Loucy (cell line): ENCODE data around the gene LZTFL1.

ENCODE experiments used
- H2AFZ ChIP-seq: fragments of 200-600 bp; sonication (generic); 2 replicates; pipeline ENCODE4 v1.6.0; 2016; ENCODE audit warnings: antibody characterized with exemption, mild to moderate bottlenecking, low read length, moderate library complexity
- H3F3A ChIP-seq: fragments of 200-600 bp; 2 replicates; pipeline ENCODE4 v1.6.0; 2016; ENCODE audit warnings: antibody characterized with exemption, low read depth, mild to moderate bottlenecking
- H3K27me3 ChIP-seq: fragments of 200-600 bp; sonication (generic); 2 replicates; pipeline ENCODE4 v1.6.1; 2014; ENCODE audit warnings: low read length, mild to moderate bottlenecking; ENCODE audit not compliant: insufficient read depth, poor library complexity, severe bottlenecking
- H3K36me3 ChIP-seq: fragments of 200-600 bp; sonication (generic); 2 replicates; pipeline ENCODE4 v1.6.1; 2016; ENCODE audit warnings: low read length; ENCODE audit not compliant: insufficient read depth
- H3K4me1 ChIP-seq: fragments of 200-600 bp; sonication (generic); 2 replicates; pipeline ENCODE4 v1.5.1; 2014; ENCODE audit warnings: low read length, mild to moderate bottlenecking; ENCODE audit not compliant: insufficient read depth, poor library complexity, severe bottlenecking
- H3K4me2 ChIP-seq: fragments of 200-600 bp; sonication (generic); 2 replicates; pipeline ENCODE4 v1.6.0; 2014; ENCODE audit warnings: antibody characterized with exemption, low read length, low read depth, mild to moderate bottlenecking; ENCODE audit not compliant: poor library complexity, severe bottlenecking
- H3K4me3 ChIP-seq: fragments of 200-600 bp; sonication (generic); 2 replicates; pipeline ENCODE4 v1.5.1; 2014; ENCODE audit warnings: low read length, mild to moderate bottlenecking, mixed read lengths; ENCODE audit not compliant: poor library complexity, severe bottlenecking
- H3K79me2 ChIP-seq: fragments of 200-600 bp; sonication (generic); 2 replicates; pipeline ENCODE4 v1.6.1; 2014; ENCODE audit warnings: low read length; ENCODE audit not compliant: insufficient read depth
- H3K9ac ChIP-seq: fragments of 200-600 bp; sonication (generic); 2 replicates; pipeline ENCODE4 v1.6.0; 2014; ENCODE audit warnings: mild to moderate bottlenecking, low read depth, low read length, moderate library complexity; ENCODE audit not compliant: poor library complexity, severe bottlenecking
- H3K9me2 ChIP-seq: fragments of 200-600 bp; sonication (generic); replicated peaks from 2 replicates; pipeline ENCODE4 v1.6.1; 2016; ENCODE audit warnings: low read depth, low read length, mixed read lengths
- H3K9me3 ChIP-seq: fragments of 200-600 bp; sonication (generic); 2 replicates; pipeline ENCODE4 v1.6.1; 2014; ENCODE audit warnings: mild to moderate bottlenecking, antibody characterized with exemption, low read length, low read depth; ENCODE audit not compliant: insufficient read depth
- H4K20me1 ChIP-seq: fragments of 200-600 bp; sonication (generic); 2 replicates; pipeline ENCODE4 v1.6.0; 2014; ENCODE audit warnings: antibody characterized with exemption, low read length, mild to moderate bottlenecking; ENCODE audit not compliant: insufficient read depth, poor library complexity, severe bottlenecking
- EZH2phosphoT487 ChIP-seq: fragments of 200-600 bp; IDR thresholded peaks from 2 replicates; pipeline ENCODE4 v1.6.1; 2018; ENCODE audit warnings: antibody characterized with exemption, mild to moderate bottlenecking, moderate library complexity, borderline replicate concordance
- TF ChIP-seq, protein P1 (sequence below): fragments of 200-600 bp; sonication (generic); conservative IDR thresholded peaks from 2 replicates; pipeline ENCODE4 v1.5.1; 2014; ENCODE audit warnings: mild to moderate bottlenecking, antibody characterized with exemption, low read length

Gene LZTFL1

DNA sequence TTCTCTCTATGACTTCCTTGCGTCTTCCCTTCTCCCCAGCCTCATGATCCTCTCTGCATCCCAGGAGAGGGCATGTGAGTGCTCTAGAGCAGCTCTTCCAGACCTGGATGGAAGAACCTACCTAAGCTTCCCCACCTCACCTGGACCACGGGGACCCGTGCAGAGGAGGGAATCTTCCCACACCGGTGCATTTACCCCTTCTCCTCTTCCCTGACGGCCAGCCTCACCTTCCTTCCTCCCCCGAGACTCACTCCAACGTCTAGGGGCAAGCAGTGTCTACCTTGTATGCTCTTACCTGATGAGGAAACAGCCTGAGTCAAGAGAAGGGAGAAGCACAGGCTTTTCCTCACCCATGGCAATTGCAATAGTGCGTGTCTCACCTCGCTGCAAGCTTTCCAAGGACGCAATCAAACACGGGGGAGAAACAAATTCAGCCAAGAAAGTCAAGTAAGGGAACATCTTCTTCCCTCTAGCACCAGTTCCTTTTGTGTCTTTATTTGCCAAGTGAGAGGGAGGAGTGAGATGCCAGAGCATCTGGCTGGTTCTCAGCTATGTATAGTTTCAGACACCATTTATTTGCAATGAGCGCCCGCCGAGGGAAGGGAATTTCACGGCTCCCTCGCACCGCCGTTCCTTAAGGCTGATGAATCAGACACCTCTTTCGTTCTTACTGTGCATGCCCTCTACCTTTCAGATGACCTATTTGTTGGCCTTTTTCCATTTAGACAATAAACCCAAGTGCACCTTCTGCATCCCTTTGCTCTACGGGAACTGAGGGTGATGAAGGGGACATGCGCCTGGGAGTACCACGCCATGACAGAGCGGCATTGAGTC is 42.7 kb upstream of the LZTFL1 start:
- H3K79me2 ChIP-seq = no peaks in the 10 kb centered on the region
- peaks cover 26% of the 10 kb centered on the region for H3K4me1 ChIP-seq
- no peak for TF ChIP-seq EZH2phosphoT487
- TF ChIP-seq, protein P1, sequence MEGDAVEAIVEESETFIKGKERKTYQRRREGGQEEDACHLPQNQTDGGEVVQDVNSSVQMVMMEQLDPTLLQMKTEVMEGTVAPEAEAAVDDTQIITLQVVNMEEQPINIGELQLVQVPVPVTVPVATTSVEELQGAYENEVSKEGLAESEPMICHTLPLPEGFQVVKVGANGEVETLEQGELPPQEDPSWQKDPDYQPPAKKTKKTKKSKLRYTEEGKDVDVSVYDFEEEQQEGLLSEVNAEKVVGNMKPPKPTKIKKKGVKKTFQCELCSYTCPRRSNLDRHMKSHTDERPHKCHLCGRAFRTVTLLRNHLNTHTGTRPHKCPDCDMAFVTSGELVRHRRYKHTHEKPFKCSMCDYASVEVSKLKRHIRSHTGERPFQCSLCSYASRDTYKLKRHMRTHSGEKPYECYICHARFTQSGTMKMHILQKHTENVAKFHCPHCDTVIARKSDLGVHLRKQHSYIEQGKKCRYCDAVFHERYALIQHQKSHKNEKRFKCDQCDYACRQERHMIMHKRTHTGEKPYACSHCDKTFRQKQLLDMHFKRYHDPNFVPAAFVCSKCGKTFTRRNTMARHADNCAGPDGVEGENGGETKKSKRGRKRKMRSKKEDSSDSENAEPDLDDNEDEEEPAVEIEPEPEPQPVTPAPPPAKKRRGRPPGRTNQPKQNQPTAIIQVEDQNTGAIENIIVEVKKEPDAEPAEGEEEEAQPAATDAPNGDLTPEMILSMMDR = no peak
- no peak overlapping the region for H2AFZ ChIP-seq
- no peak overlapping the region for H3K4me2 ChIP-seq
- no peaks in the 10 kb centered on the region; the same call in 1 of the 2 replicates for H3F3A ChIP-seq
- H3K36me3 ChIP-seq = no peaks in the 10 kb centered on the region
- H3K9me3 ChIP-seq = no peaks in the 10 kb centered on the region
- no peak overlapping the region for H3K4me3 ChIP-seq
- H3K9me2 ChIP-seq = no peaks in the 10 kb centered on the region
- H3K9ac ChIP-seq = no peak overlapping the region
- no peaks in the 10 kb centered on the region for H3K27me3 ChIP-seq
- H4K20me1 ChIP-seq = no peaks in the 10 kb centered on the region

DNA sequence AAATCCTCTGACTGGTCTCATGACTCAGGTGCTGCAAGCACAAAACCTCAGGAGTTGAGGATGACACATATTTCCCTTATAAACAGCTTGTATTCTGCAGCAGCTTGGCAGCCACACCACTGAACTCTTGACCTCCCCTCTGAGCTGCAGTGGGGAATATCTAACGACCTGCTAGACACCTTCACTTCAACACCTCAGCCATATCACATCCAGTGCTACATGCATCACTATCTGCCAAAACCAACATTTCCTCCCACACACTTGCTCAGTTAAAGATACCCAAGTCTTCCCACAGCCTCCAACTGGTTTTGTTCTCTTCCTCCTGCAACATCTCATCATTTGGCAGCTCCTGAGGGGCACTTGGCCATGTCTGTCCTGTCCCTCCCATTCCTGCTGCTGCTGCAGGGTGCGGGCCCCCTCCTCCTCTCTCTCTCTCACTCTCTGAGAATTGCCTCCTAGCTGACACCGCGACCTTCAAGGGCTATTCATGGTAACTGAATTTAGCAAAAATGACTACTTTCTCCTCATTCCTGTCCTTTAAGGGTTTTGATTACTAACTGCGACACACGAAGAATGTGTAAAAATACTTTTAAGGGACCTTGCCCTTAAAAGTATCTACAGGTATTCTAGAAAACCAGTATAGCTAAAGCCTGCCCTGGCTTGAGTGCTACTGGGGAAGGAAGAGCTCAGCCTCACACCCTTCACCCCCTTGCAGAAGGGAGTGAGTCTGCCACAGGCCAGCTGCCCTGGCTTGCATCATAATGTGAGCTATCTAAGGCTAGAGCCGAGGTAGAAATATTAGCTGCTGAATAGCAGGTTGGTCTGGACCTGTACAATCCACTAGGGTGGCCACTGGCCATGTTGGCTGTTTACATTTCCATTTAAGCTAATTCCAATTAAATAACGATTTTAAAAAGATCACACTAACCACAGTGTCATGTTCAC is 39.4 kb upstream of the LZTFL1 start:
- Histone ChIP-seq H2AFZ (no peak overlapping the region), H3F3A (no peaks in the 10 kb centered on the region; the same call in 1 of the 2 replicates), H4K20me1 (no peaks in the 10 kb centered on the region)

DNA sequence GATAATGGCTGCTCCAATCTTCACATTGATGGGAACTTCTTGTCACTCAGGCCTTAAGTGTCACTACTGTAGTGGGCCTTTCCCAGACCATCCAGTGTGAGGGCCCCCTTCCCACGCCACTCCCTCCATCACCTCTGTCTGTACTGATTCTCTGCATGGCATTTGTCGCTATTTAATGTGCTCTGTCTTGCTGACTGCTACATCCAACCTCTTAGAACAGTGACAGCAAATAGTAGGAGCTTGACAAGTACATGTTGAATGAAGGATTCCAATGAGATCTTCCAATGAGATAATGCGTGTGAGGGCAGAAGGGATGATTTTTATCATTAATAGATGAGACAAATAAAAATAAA is 38.8 kb upstream of the LZTFL1 start:
- H3F3A ChIP-seq = no peaks in the 10 kb centered on the region; the same call in 1 of the 2 replicates
- no peaks in the 10 kb centered on the region for H3K79me2 ChIP-seq
- no peaks in the 10 kb centered on the region for H3K27me3 ChIP-seq
- peak overlapping the region; percentile 50 for H3K4me3 ChIP-seq
- H2AFZ ChIP-seq = no peak overlapping the region
- no peaks in the 10 kb centered on the region for H3K9me3 ChIP-seq
- no peaks in the 10 kb centered on the region for H3K9me2 ChIP-seq
- no peak overlapping the region for H3K9ac ChIP-seq
- TF ChIP-seq, protein P1 = no peak
- no peak for TF ChIP-seq EZH2phosphoT487
- H3K4me1 ChIP-seq = peaks cover 36% of the 10 kb centered on the region
- H3K4me2 ChIP-seq = peak overlapping the region; percentile 61
- no peaks in the 10 kb centered on the region for H4K20me1 ChIP-seq
- H3K36me3 ChIP-seq = no peaks in the 10 kb centered on the region

More for the DNA sequence above, 39.4 kb upstream of the LZTFL1 start:
- H3K9ac ChIP-seq = no peak overlapping the region
- peak overlapping the region; percentile 50 for H3K4me3 ChIP-seq
- H3K4me1 ChIP-seq = peaks cover 36% of the 10 kb centered on the region
- peak overlapping the region; percentile 61 for H3K4me2 ChIP-seq
- TF ChIP-seq, protein P1 = no peak
- no peak for TF ChIP-seq EZH2phosphoT487
- H3K36me3 ChIP-seq = no peaks in the 10 kb centered on the region
- H3K9me3 ChIP-seq = no peaks in the 10 kb centered on the region
- H3K27me3 ChIP-seq = no peaks in the 10 kb centered on the region
- H3K79me2 ChIP-seq = no peaks in the 10 kb centered on the region
- H3K9me2 ChIP-seq = no peaks in the 10 kb centered on the region
